Glutamatergic neuron (in vitro differentiated cells): ENCODE results near the gene ZNF775. TPM values are rescaled to one million over a fixed set of nuclear protein-coding genes. Genes with fewer than 3 reads are reported as not detected.

ENCODE experiments used
- DNase-seq: peaks from one replicate; pipeline ENCODE4 v3.0.0; 2022
- H3K27ac Mint-ChIP-seq: one replicate; pipeline ENCODE4 v1.8.0; 2020; ENCODE audit warnings: mild to moderate bottlenecking, mixed read lengths, inconsistent platforms; ENCODE audit not compliant: unreplicated experiment
- H3K27me3 Mint-ChIP-seq: one replicate; pipeline ENCODE4 v1.8.0; 2020; ENCODE audit warnings: mild to moderate bottlenecking, moderate library complexity, mixed read lengths, inconsistent platforms; ENCODE audit not compliant: unreplicated experiment
- H3K36me3 Mint-ChIP-seq: one replicate; pipeline ENCODE4 v1.8.0; 2020; ENCODE audit warnings: mild to moderate bottlenecking, mixed read lengths, inconsistent platforms; ENCODE audit not compliant: unreplicated experiment
- H3K4me1 Mint-ChIP-seq: one replicate; pipeline ENCODE4 v1.8.0; 2020; ENCODE audit warnings: mild to moderate bottlenecking, low read depth, mixed read lengths, inconsistent platforms; ENCODE audit not compliant: unreplicated experiment
- H3K4me3 Mint-ChIP-seq: one replicate; pipeline ENCODE4 v1.8.0; 2020; ENCODE audit warnings: mild to moderate bottlenecking, mixed read lengths, inconsistent platforms; ENCODE audit not compliant: unreplicated experiment
- H3K9me3 Mint-ChIP-seq: one replicate; pipeline ENCODE4 v1.8.0; 2020; ENCODE audit warnings: mild to moderate bottlenecking, moderate library complexity, mixed read lengths, inconsistent platforms; ENCODE audit not compliant: unreplicated experiment
- total RNA-seq: library from RNA; stranded (reverse); fragmentation: NEBNext Ultra II Directional; extraction: Animal tissue kit (Norgen Biotek cat#: 25700); gene quantifications from one replicate; pipeline ENCODE4 v1.2.1, GENCODE V29; 2021; ENCODE audit not compliant: unreplicated experiment
- TF ChIP-seq, protein P1 (sequence below): fragments of 200-600 bp; sonication (generic); IDR thresholded peaks from one replicate; pipeline ENCODE4 v1.5.0; 2021; ENCODE audit not compliant: partially characterized antibody, unreplicated experiment

ZNF775 gene
- total RNA-seq, 1 donor from 2014 or later = 20.5 TPM

GRCh38 chr7:150389532-150389816, 10.3 kb downstream of the ZNF775 start:
- Mint-ChIP-seq H3K27ac (no peak overlapping the region), H3K27me3 (peaks cover 5% of the 10 kb centered on the region), H3K36me3 (no peaks in the 10 kb centered on the region), H3K4me1 (peaks cover 40% of the 10 kb centered on the region), H3K9me3 (peaks cover 4% of the 10 kb centered on the region), H3K4me3 (no peak overlapping the region)
- TF ChIP-seq, protein P1, sequence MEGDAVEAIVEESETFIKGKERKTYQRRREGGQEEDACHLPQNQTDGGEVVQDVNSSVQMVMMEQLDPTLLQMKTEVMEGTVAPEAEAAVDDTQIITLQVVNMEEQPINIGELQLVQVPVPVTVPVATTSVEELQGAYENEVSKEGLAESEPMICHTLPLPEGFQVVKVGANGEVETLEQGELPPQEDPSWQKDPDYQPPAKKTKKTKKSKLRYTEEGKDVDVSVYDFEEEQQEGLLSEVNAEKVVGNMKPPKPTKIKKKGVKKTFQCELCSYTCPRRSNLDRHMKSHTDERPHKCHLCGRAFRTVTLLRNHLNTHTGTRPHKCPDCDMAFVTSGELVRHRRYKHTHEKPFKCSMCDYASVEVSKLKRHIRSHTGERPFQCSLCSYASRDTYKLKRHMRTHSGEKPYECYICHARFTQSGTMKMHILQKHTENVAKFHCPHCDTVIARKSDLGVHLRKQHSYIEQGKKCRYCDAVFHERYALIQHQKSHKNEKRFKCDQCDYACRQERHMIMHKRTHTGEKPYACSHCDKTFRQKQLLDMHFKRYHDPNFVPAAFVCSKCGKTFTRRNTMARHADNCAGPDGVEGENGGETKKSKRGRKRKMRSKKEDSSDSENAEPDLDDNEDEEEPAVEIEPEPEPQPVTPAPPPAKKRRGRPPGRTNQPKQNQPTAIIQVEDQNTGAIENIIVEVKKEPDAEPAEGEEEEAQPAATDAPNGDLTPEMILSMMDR = no peak
- no peak for DNase-seq

DNA sequence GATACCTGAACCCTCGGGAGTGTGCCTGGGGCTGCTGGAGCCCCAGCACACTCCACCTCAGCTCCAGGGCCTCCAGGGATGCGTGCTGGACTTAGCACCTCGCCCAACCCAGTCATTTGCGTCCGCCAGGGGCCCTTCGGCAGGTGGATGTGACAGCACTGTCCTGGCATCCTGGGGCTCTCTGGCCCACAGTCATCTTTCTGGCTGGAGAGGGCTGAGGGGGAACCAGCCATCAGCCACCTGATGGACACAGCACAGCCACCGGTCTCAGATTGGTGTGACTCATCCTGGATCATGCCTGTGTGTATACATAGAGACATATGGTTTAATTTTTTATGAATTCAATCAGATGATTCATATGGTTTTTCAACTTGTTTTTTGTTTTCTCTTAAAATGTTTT, 11.1 kb downstream of the ZNF775 start:
- Mint-ChIP-seq H3K4me1 (peaks cover 36% of the 10 kb centered on the region), H3K36me3 (no peaks in the 10 kb centered on the region), H3K27ac (no peak overlapping the region), H3K9me3 (peaks cover 4% of the 10 kb centered on the region), H3K27me3 (peaks cover 5% of the 10 kb centered on the region), H3K4me3 (no peak overlapping the region)
- TF ChIP-seq, protein P1 = no peak
- no peak for DNase-seq

- peaks cover 5% of the 10 kb centered on the region for H3K27me3 Mint-ChIP-seq
- no peak overlapping the region for H3K4me3 Mint-ChIP-seq
- DNase-seq = no peak
- H3K9me3 Mint-ChIP-seq = peaks cover under 1% of the 10 kb centered on the region
- no peaks in the 10 kb centered on the region for H3K36me3 Mint-ChIP-seq
- peaks cover 15% of the 10 kb centered on the region for H3K4me1 Mint-ChIP-seq
- TF ChIP-seq, protein P1 = no peak
- H3K27ac Mint-ChIP-seq = no peak overlapping the region
These were observed 14.2 kb downstream of the ZNF775 start for GRCh38 chr7:150393325-150393724.

DNA sequence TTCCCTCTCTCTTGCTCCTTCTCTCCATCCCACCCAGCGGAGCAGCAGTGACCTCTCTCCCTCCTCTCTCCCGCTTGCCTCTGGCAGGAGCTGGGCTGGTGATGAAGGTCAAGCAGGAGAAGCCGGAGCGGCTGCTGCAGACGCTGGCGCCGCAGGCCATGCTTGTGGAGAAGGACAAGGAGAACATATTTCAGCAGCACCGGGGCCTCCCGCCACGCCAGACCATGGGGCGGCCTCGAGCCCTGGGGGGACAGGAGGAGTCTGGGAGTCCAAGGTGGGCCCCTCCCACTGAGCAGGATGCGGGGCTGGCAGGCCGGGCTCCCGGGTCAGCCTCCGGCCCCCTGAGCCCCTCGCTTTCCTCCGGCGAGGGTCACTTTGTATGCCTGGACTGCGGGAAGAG, 17.3 kb downstream of the ZNF775 start:
- peaks cover 5% of the 10 kb centered on the region for H3K9me3 Mint-ChIP-seq
- no peaks in the 10 kb centered on the region for H3K36me3 Mint-ChIP-seq
- TF ChIP-seq, protein P1 = no peak
- H3K27me3 Mint-ChIP-seq = peaks cover 7% of the 10 kb centered on the region
- DNase-seq = no peak
- H3K4me1 Mint-ChIP-seq = peaks cover 27% of the 10 kb centered on the region
- no peak overlapping the region for H3K27ac Mint-ChIP-seq
- H3K4me3 Mint-ChIP-seq = no peak overlapping the region

- Mint-ChIP-seq H3K9me3 (peaks cover 5% of the 10 kb centered on the region), H3K27me3 (peaks cover 7% of the 10 kb centered on the region), H3K4me1 (peaks cover 31% of the 10 kb centered on the region), H3K27ac (no peak overlapping the region), H3K4me3 (no peak overlapping the region), H3K36me3 (no peaks in the 10 kb centered on the region)
- DNase-seq = no peak
- TF ChIP-seq, protein P1 = no peak
These were observed 17.7 kb downstream of the ZNF775 start for GRCh38 chr7:150396851-150397260.
